GM18868 (cell line): Measurements from ENCODE around the gene LURAP1L.

ENCODE experiments used
- ATAC-seq: cut with Tn5 transposase; IDR thresholded peaks from one replicate; pipeline ENCODE4 v1.9.1; 2021; ENCODE audit warnings: mild to moderate bottlenecking, moderate library complexity; ENCODE audit not compliant: unreplicated experiment

LURAP1L gene

GRCh38 chr9:12811935-12812334 is 37.1 kb downstream of the LURAP1L start:
- ATAC-seq, result no peak

- ATAC-seq, result no peak
These were observed 37.9 kb downstream of the LURAP1L start for GRCh38 chr9:12812710-12813109.

GRCh38 chr9:12813533-12813932 is 38.7 kb downstream of the LURAP1L start:
- ATAC-seq, result no peak

GRCh38 chr9:12813960-12814876 is 39.4 kb downstream of the LURAP1L start:
- ATAC-seq, result peak; percentile 76

- no peak for ATAC-seq
These were observed 40.0 kb downstream of the LURAP1L start for GRCh38 chr9:12814877-12815237.

GRCh38 chr9:12815888-12816287 is 41.1 kb downstream of the LURAP1L start:
- ATAC-seq, result no peak

GRCh38 chr9:12816656-12817101 is 41.9 kb downstream of the LURAP1L start:
- no peak for ATAC-seq

GRCh38 chr9:12817702-12818101 is 42.9 kb downstream of the LURAP1L start:
- ATAC-seq, result no peak

- no peak for ATAC-seq
These were observed 43.7 kb downstream of the LURAP1L start for GRCh38 chr9:12818431-12819000.

GRCh38 chr9:12819436-12820185 is 44.8 kb downstream of the LURAP1L start:
- peak; percentile 79 for ATAC-seq

- no peak for ATAC-seq
These were observed 47.3 kb downstream of the LURAP1L start for GRCh38 chr9:12822111-12822510.

GRCh38 chr9:12826924-12827565 is 52.2 kb downstream of the LURAP1L start:
- no peak for ATAC-seq

- ATAC-seq, result no peak
These were observed 58.9 kb downstream of the LURAP1L start for GRCh38 chr9:12833701-12834100.

- ATAC-seq, result no peak
These were observed 63.7 kb downstream of the LURAP1L start for GRCh38 chr9:12838546-12838945.

- ATAC-seq, result no peak
These were observed 68.9 kb downstream of the LURAP1L start for GRCh38 chr9:12843735-12844134.

- ATAC-seq, result no peak
These were observed 71.2 kb downstream of the LURAP1L start for GRCh38 chr9:12846035-12846434.

GRCh38 chr9:12847561-12847960 is 72.7 kb downstream of the LURAP1L start:
- ATAC-seq, result no peak

- no peak for ATAC-seq
These were observed 74.7 kb downstream of the LURAP1L start for GRCh38 chr9:12849486-12850003.

- no peak for ATAC-seq
These were observed 76.7 kb downstream of the LURAP1L start for GRCh38 chr9:12851341-12852090.

- no peak for ATAC-seq
These were observed 78.2 kb downstream of the LURAP1L start for GRCh38 chr9:12853051-12853450.
